Stimulated activated CD8-positive, alpha-beta memory T cell treated with anti-CD3 and anti-CD28 coated beads, Interleukin-15, amount 100 ng/mL, for 1 hour (primary cell): Measurements from ENCODE around the gene ZNF532.
"Not testable (repeated sequence)": the region's sequence is repeated elsewhere in the genome, so short reads cannot be mapped to it uniquely, and the experiment has no call there.

ENCODE experiments used
- DNase-seq: peaks from one replicate; pipeline ENCODE4 v3.0.0-alpha.2; 2020; ENCODE audit warnings: low read depth

The ZNF532 gene

GRCh38 chr18:58898010-58898799 is 33.5 kb downstream of the ZNF532 start:
- no peak for DNase-seq

GRCh38 chr18:58900015-58900649 is 35.5 kb downstream of the ZNF532 start:
- no peak for DNase-seq

GRCh38 chr18:58901143-58901542 is 36.5 kb downstream of the ZNF532 start:
- no peak for DNase-seq

- no peak for DNase-seq
These were observed 37.1 kb downstream of the ZNF532 start for GRCh38 chr18:58901783-58902182.

GRCh38 chr18:58902961-58903360 is 38.3 kb downstream of the ZNF532 start:
- no peak for DNase-seq

GRCh38 chr18:58903533-58903932 is 38.9 kb downstream of the ZNF532 start:
- DNase-seq, result no peak

- no peak for DNase-seq
These were observed 41.2 kb downstream of the ZNF532 start for GRCh38 chr18:58905777-58906428.

- DNase-seq, result no peak
These were observed 43.3 kb downstream of the ZNF532 start for GRCh38 chr18:58908006-58908405.

- no peak for DNase-seq
These were observed 44.8 kb downstream of the ZNF532 start for GRCh38 chr18:58909521-58909920.

- DNase-seq, result no peak
These were observed 46.6 kb downstream of the ZNF532 start for GRCh38 chr18:58911241-58911640.

GRCh38 chr18:58911766-58912165 is 47.1 kb downstream of the ZNF532 start:
- no peak for DNase-seq

GRCh38 chr18:58915006-58915799 is 50.5 kb downstream of the ZNF532 start:
- no peak for DNase-seq

- DNase-seq, result no peak
These were observed 51.3 kb downstream of the ZNF532 start for GRCh38 chr18:58915995-58916394.

- not testable (repeated sequence) for DNase-seq
These were observed 55.3 kb downstream of the ZNF532 start for GRCh38 chr18:58919934-58920333.

- DNase-seq, result no peak
These were observed 58.3 kb downstream of the ZNF532 start for GRCh38 chr18:58922995-58923394.

- no peak for DNase-seq
These were observed 59.8 kb downstream of the ZNF532 start for GRCh38 chr18:58924473-58924872.

GRCh38 chr18:58927659-58928058 is 63.0 kb downstream of the ZNF532 start:
- DNase-seq, result no peak

- no peak for DNase-seq
These were observed 63.7 kb downstream of the ZNF532 start for GRCh38 chr18:58928386-58928785.

- no peak for DNase-seq
These were observed 64.5 kb downstream of the ZNF532 start for GRCh38 chr18:58929206-58929605.

- no peak for DNase-seq
These were observed 69.7 kb downstream of the ZNF532 start for GRCh38 chr18:58934356-58934755.

- no peak for DNase-seq
These were observed 70.4 kb downstream of the ZNF532 start for GRCh38 chr18:58934933-58935577.
